Measurements from ENCODE around the gene ZFAND3.

- TF ChIP-seq POLR2A (IDR thresholded peaks at IDR 0.05) (no peak), CTCF (IDR thresholded peaks at IDR 0.05) (no peak)
Observed at GRCh38 chr6:37877373-37878149, 58.0 kb downstream of the ZFAND3 start.

Data from testis (tissue), 2 donors.